IMR-90 (cell line): Measurements from ENCODE around the gene ZNF512B. TPM values are rescaled to one million over a fixed set of nuclear protein-coding genes. Genes with fewer than 3 reads are reported as not detected.
"Not testable (repeated sequence)": the region's sequence is repeated elsewhere in the genome, so short reads cannot be mapped to it uniquely, and the experiment has no call there.

Experiments used
- ATAC-seq: fragments of 200-7000 bp; cut with Tn5 transposase; 2 replicates; pipeline ENCODE4 v1.9.1; 2020; ENCODE audit warnings: low read depth, mild to moderate bottlenecking, moderate library complexity
- BruUV-seq: library from RNA; stranded (reverse); fragments of 400-500 nt; replicated peaks from 2 replicates; lab custom pipeline; 2021; lab: Mats Ljungman, UMichigan
- CTCF ChIA-PET: fragments of 300-600 bp; formaldehyde crosslinking; extraction: SDS; loops from one replicate; lab custom pipeline; 2021; ENCODE audit warnings: antibody characterized with exemption; lab: Yijun Ruan, JAX
- POLR2A ChIA-PET: fragments of 300-600 bp; sonication (Branson Sonifier 250); formaldehyde crosslinking; loops from one replicate; lab custom pipeline; 2022; ENCODE audit warnings: antibody characterized with exemption; ENCODE audit not compliant: unreplicated experiment; lab: Charles Lee
- DNase-seq: peaks from one replicate; pipeline ENCODE4 v3.0.0; 2013
- H2AFZ ChIP-seq: replicated peaks from 2 replicates; pipeline ENCODE3; 2013; ENCODE audit warnings: low read length, mild to moderate bottlenecking; ENCODE audit not compliant: poor library complexity
- H2AK5ac ChIP-seq: 2 replicates; pipeline ENCODE4 v1.6.1; 2013; ENCODE audit warnings: low read depth, low read length, inconsistent platforms
- H2AK9ac ChIP-seq: replicated peaks from 2 replicates; pipeline ENCODE3; 2013; ENCODE audit warnings: mild to moderate bottlenecking, low read depth, low read length, moderate library complexity; ENCODE audit not compliant: poor library complexity
- H2BK120ac ChIP-seq: 2 replicates; pipeline ENCODE4 v1.6.1; 2013; ENCODE audit warnings: low read depth, low read length, inconsistent platforms
- H2BK15ac ChIP-seq: 3 replicates; pipeline ENCODE4 v1.6.1; 2013; ENCODE audit warnings: low read depth, low read length, inconsistent platforms
- H2BK20ac ChIP-seq: 2 replicates; pipeline ENCODE4 v1.6.1; 2013; ENCODE audit warnings: low read depth, mild to moderate bottlenecking, inconsistent platforms, low read length, moderate library complexity
- H2BK5ac ChIP-seq: 2 replicates; pipeline ENCODE4 v1.6.1; 2013; ENCODE audit warnings: mild to moderate bottlenecking, low read depth, low read length, inconsistent platforms; ENCODE audit not compliant: poor library complexity, severe bottlenecking
- H3K14ac ChIP-seq: replicated peaks from 2 replicates; pipeline ENCODE4 v1.6.1; 2013; ENCODE audit warnings: low read depth, low read length, inconsistent platforms
- H3K18ac ChIP-seq: 2 replicates; pipeline ENCODE4 v1.6.1; 2013; ENCODE audit warnings: low read depth, low read length, control low read depth
- H3K23ac ChIP-seq: 2 replicates; pipeline ENCODE4 v1.6.1; 2013; ENCODE audit warnings: low read depth, low read length, inconsistent platforms
- H3K27ac ChIP-seq: 2 replicates; pipeline ENCODE4 v1.5.1; 2013; ENCODE audit warnings: mild to moderate bottlenecking, control low read depth, low read length; ENCODE audit not compliant: insufficient read depth
- H3K27me3 ChIP-seq: 2 replicates; pipeline ENCODE4 v1.6.1; 2013; ENCODE audit warnings: low read length; ENCODE audit not compliant: control insufficient read depth, insufficient read depth
- H3K36me3 ChIP-seq: 2 replicates; pipeline ENCODE4 v1.6.1; 2013; ENCODE audit warnings: low read length, mixed read lengths; ENCODE audit not compliant: control insufficient read depth, insufficient read depth
- H3K4ac ChIP-seq: 2 replicates; pipeline ENCODE4 v1.6.1; 2013; ENCODE audit warnings: low read depth, low read length, inconsistent platforms
- H3K4me1 ChIP-seq: 2 replicates; pipeline ENCODE4 v1.6.1; 2013; ENCODE audit warnings: low read length, mixed read lengths; ENCODE audit not compliant: control insufficient read depth, insufficient read depth
- H3K4me2 ChIP-seq: 2 replicates; pipeline ENCODE4 v1.6.1; 2013; ENCODE audit warnings: low read depth, mild to moderate bottlenecking, control low read depth, low read length, moderate library complexity
- H3K4me3 ChIP-seq: 2 replicates; pipeline ENCODE4 v1.5.1; 2013; ENCODE audit warnings: low read depth, mild to moderate bottlenecking, control low read depth, low read length, moderate library complexity; ENCODE audit not compliant: insufficient read depth
- H3K56ac ChIP-seq: 2 replicates; pipeline ENCODE4 v1.6.1; 2013; ENCODE audit warnings: low read length, inconsistent platforms; ENCODE audit not compliant: insufficient read depth; ENCODE audit errors: extremely low read depth
- H3K79me1 ChIP-seq, 2 experiments: 2 replicates each; pipeline ENCODE4 v1.6.1; 2013; ENCODE audit warnings: low read length in 2 of 2, inconsistent platforms in 1 of 2, low read depth in 1 of 2
- H3K9ac ChIP-seq: 2 replicates; pipeline ENCODE4 v1.6.1; 2013; ENCODE audit warnings: low read depth, low read length, control low read depth
- H3K9me1 ChIP-seq: 2 replicates; pipeline ENCODE4 v1.6.1; 2013; ENCODE audit warnings: low read length, inconsistent platforms; ENCODE audit not compliant: insufficient read depth
- H3K9me3 ChIP-seq: 2 replicates; pipeline ENCODE4 v1.6.1; 2013; ENCODE audit warnings: low read length; ENCODE audit not compliant: control insufficient read depth, insufficient read depth
- H4K20me1 ChIP-seq: 2 replicates; pipeline ENCODE4 v1.6.1; 2013; ENCODE audit warnings: low read length, inconsistent platforms; ENCODE audit not compliant: insufficient read depth
- H4K5ac ChIP-seq: 2 replicates; pipeline ENCODE4 v1.6.1; 2013; ENCODE audit warnings: mild to moderate bottlenecking, low read depth, low read length, control low read depth
- H4K8ac ChIP-seq, 2 experiments: 2 replicates each; pipeline ENCODE4 v1.6.1; 2013; ENCODE audit warnings: low read depth in 2 of 2, low read length in 2 of 2, control low read depth in 1 of 2, inconsistent platforms in 1 of 2
- H4K91ac ChIP-seq: 2 replicates; pipeline ENCODE4 v1.6.1; 2013; ENCODE audit warnings: low read depth, low read length, inconsistent platforms; ENCODE audit not compliant: insufficient read depth
- MAZ ChIP-seq: IDR thresholded peaks from 2 replicates; pipeline ENCODE4 v1.6.1; 2012; ENCODE audit warnings: low read depth, mild to moderate bottlenecking, low read length, improper control_type of control experiment, moderate library complexity, borderline replicate concordance
- RFX5 ChIP-seq: IDR thresholded peaks from 2 replicates; pipeline ENCODE4 v1.8.0; 2012; ENCODE audit warnings: low read depth, mild to moderate bottlenecking, low read length, moderate library complexity
- WGBS, 2 experiments: methylation state at CpG; one replicate each; pipeline versions ENCODE4 v1.1.5 to v1.1.7; 2013; ENCODE audit warnings: missing lambda C conversion rate in 2 of 2; ENCODE audit not compliant: insufficient read length in 1 of 2; ENCODE audit errors: extremely low coverage in 2 of 2; 5-methylcytosine and 5-hydroxymethylcytosine counted together
- dilution Hi-C: fragments of 300-500 bp; cut with HindIII; formaldehyde crosslinking; loops from one replicate; pipeline ENCODE4 v1.14.3; 2018; ENCODE audit warnings: low sequenced_read_pairs; ENCODE audit not compliant: unreplicated experiment
- in situ Hi-C: fragments of 300-500 bp; cut with MboI; formaldehyde crosslinking; loops from 3 replicates; pipeline ENCODE4 v1.14.3; 2019; ENCODE audit warnings: low sequenced_read_pairs, inconsistent platforms, mixed read lengths
- intact Hi-C: fragments of 100-400 bp; cut with micrococcal nuclease; formaldehyde crosslinking; loops from 2 replicates; pipeline ENCODE4 v1.10.0; 2022
- polyA plus RNA-seq, 3 experiments: library from polyadenylated mRNA; depleted of rRNA; stranded (reverse); fragments of >200 nt; gene quantifications; 2 replicates each; pipeline ENCODE4 v1.2.3, GENCODE V29; 2012; ENCODE audit warnings: low replicate concordance in 1 of 3
- total RNA-seq: library from RNA; depleted of rRNA; stranded (reverse); fragments of >200 nt; gene quantifications from 2 replicates; pipeline ENCODE4 v1.2.3, GENCODE V29; 2012

The ZNF512B gene
- total and polyA plus RNA-seq, 2 of the 4 experiments (the other 2 are of a cell fraction): 6.5 to 15.6 TPM

DNA sequence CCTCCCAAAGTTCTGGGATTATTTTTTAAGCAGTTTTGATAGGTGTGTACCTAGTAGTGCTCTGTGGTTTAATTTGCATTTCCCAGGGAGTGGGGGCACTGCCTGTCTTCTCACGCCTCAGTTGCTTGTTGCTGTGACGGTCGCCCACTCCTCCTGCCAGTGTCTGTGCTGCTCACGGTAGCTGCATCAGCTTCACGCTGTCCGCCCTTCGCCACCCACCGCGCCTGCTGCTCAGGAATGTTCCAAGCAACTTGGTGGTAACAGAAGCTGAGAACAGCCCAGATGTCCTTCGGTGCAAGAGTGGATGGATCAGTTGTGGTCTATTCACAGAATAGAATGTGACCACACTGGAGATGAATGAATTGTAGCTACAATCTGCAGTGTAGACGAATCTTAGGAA is 51.9 kb downstream of the ZNF512B start:
- Histone ChIP-seq H3K27me3 (no peaks in the 10 kb centered on the region), H3K14ac (no peak overlapping the region), H2AK5ac (no peak overlapping the region), H2BK20ac (no peak overlapping the region), H2BK5ac (no peak overlapping the region), H4K20me1 (peaks cover 63% of the 10 kb centered on the region), H2BK15ac (no peak overlapping the region), H3K9me1 (no peaks in the 10 kb centered on the region), H3K27ac (no peak overlapping the region), H4K8ac (no peak overlapping the region), H3K36me3 (peaks cover 11% of the 10 kb centered on the region), H3K23ac (no peak overlapping the region), H3K9me3 (0 out of 2 replicates have a peak, but pooled peaks cover 2% of the 10 kb centered on the region), H2AFZ (no peak overlapping the region), H3K4me1 (0 out of 2 replicates have a peak, but pooled peaks cover 2% of the 10 kb centered on the region), H2AK9ac (no peak overlapping the region), H3K56ac (no peak overlapping the region), H4K5ac (no peak overlapping the region), H3K18ac (no peak overlapping the region), H3K4me2 (no peak overlapping the region), H2BK120ac (no peak overlapping the region), H3K4ac (no peak overlapping the region), H3K79me1 (peaks cover 17 to 63% of the 10 kb centered on the region in 2 experiments), H4K91ac (no peak overlapping the region), H3K4me3 (no peak overlapping the region), H3K9ac (no peak overlapping the region)
- no TSS peak for BruUV-seq
- WGBS, 2 experiments: 98% methylated on average over 9 of the region's 11 CpGs; no CpG with 5 or more reads in 1 of the 2 experiments
- in situ Hi-C loops: no loop called here
- dilution Hi-C loops: no loop called here
- ATAC-seq: no peak
- DNase-seq: no peak
- ChIA-PET CTCF (no interaction called here), POLR2A (no interaction called here)
- no peak for TF ChIP-seq MAZ
- no peak for TF ChIP-seq RFX5
- intact Hi-C loops: no loop called here

DNA sequence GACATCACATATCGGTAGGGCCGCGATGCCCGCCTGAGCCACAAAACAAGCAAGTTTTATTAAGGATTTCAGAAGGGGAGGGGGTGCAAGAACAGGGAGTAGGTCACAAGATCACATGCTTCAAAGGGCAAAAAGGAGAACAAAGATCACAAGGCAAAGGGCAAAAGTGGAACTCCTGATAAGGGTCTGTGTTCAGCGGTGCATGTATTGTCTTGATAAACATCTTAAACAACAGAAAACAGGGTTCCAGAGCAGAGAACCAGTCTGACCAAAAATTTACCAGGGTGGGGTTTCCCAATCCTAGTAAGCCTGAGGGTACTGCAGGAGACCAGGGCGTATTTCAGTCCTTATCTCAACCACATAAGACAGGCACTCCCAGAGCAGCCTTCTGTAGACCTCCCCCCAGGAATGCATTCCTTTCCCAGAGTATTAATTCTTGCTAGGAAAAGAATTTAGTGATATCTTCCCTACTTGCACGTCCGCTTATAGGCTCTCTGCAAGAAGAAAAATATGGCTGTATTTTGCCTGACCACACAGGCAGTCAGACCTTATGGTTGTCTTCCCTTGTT is 53.3 kb downstream of the ZNF512B start:
- H3K23ac ChIP-seq, H3K18ac ChIP-seq, H3K27me3 ChIP-seq, ATAC-seq, H2BK20ac ChIP-seq, DNase-seq, H3K9me1 ChIP-seq, dilution Hi-C loops, H2BK15ac ChIP-seq, BruUV-seq, H3K4me2 ChIP-seq, H2AK5ac ChIP-seq, H2AK9ac ChIP-seq, H4K91ac ChIP-seq, in situ Hi-C loops, H3K36me3 ChIP-seq, H3K56ac ChIP-seq, H3K14ac ChIP-seq, H3K27ac ChIP-seq, H3K4me1 ChIP-seq, intact Hi-C loops, H2AFZ ChIP-seq, H3K4ac ChIP-seq, CTCF ChIA-PET, H2BK120ac ChIP-seq, H2BK5ac ChIP-seq, H3K9ac ChIP-seq, POLR2A ChIA-PET, H4K5ac ChIP-seq, H4K8ac ChIP-seq, H3K9me3 ChIP-seq, H3K4me3 ChIP-seq: not testable (repeated sequence)
- Histone ChIP-seq H4K20me1 (peaks cover 66% of the 10 kb centered on the region), H3K79me1 (peaks cover 13 to 62% of the 10 kb centered on the region in 2 experiments)
- no CpG with 5 or more reads among the region's 8 CpGs for WGBS, 2 experiments
